Activated CD4-positive, CD25-positive, alpha-beta regulatory T cell (primary cell): Measurements from ENCODE around the gene DNAJB5.

Experiments
- DNase-seq, 4 experiments: peaks; one replicate each; lab custom pipeline; 2025; lab: John Stamatoyannopoulos, UW

Gene DNAJB5

DNA sequence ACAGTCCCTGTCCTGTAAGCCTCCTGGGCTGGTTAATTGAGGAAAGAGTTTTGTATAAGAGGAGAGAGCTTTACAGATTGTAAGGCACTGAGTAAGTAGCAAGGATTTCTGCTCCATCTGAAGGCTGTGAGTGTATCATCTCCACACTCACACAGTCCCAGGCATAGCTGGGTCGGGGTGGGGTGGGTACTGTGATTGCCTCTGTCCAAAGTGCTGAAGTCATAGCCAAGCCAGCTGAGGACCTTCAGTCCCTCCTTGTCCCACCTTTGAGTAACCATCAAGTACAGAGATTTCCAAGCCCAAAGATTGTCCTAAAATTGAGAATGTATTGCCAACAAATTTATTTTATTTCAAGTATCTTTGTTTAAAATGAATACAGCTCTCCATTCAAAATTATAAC lies 5.5 kb upstream of the DNAJB5 start:
- DNase-seq: no peak

DNA sequence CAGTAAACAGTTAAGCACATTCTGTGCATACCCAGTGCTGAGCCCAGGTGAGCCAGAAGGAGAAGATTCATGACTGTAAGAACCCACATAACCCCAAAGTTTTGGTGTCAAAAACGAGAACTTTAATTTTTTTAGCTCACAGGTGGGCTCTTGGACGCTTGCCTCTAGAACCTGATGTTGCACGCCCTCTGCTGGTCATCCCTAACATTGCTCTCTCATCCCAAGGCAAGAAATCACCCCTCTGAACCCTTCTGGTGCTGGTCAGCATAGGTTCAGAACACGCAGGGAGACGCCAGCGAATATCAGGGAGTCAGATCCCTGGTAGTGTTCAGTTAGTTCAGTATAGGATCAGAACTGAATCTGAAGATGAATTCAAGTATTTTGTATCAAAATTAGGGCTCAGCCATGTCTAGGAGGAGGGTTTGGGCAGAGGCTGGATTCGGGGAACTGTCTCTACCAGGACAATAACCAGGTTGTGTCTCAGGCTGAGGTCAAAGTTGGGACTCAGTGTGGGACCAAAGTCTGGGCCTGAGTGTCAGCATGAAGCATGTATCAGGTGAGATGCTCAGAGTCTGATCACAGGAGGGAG lies 4.1 kb upstream of the DNAJB5 start:
- DNase-seq: peak in 2 of 4 experiments; percentile 44 to 49

- peak in 1 of 4 experiments; percentile 11 for DNase-seq
These were observed 3.0 kb upstream of the DNAJB5 start for GRCh38 chr9:34986540-34987047.

- no peak for DNase-seq
These were observed 2.2 kb upstream of the DNAJB5 start for GRCh38 chr9:34987160-34987901.

- DNase-seq: no peak
These were observed 1.1 kb upstream of the DNAJB5 start for GRCh38 chr9:34988218-34989002.

DNA sequence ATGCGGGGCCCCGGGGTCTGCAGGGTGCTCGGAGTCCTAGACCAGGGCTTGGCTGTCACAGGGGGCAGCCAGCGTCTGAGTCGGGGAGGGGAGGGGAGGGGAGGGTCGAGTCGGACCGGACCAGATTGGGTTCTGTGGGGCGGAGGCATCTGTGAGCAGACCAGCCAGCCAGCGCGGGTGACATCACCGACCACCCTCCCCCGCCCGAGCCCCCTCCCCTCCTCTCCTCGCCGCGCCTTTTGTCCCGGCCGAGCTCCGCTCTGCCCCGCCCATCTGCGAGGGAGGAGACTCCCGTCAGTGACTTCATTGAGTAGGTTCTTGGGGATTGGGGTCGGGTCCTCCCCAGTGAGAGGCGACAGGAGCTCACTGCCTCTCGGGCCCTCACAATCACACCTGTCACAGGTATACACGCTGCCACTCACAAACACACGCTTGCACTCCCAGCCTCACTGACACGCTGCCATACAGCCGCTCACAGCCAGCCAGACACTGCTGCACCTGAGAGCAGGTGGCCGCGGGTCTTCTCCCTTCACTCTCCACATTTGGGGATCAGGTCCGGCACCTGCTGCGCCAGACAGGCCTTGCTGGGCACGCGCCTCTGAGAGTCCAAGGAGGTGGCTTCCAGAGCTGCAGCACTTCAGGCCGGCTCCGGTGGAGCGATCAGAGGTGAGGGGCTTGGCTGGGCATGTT lies 546 bp downstream of the DNAJB5 start:
- peak in 1 of 4 experiments; percentile 16 for DNase-seq

DNA sequence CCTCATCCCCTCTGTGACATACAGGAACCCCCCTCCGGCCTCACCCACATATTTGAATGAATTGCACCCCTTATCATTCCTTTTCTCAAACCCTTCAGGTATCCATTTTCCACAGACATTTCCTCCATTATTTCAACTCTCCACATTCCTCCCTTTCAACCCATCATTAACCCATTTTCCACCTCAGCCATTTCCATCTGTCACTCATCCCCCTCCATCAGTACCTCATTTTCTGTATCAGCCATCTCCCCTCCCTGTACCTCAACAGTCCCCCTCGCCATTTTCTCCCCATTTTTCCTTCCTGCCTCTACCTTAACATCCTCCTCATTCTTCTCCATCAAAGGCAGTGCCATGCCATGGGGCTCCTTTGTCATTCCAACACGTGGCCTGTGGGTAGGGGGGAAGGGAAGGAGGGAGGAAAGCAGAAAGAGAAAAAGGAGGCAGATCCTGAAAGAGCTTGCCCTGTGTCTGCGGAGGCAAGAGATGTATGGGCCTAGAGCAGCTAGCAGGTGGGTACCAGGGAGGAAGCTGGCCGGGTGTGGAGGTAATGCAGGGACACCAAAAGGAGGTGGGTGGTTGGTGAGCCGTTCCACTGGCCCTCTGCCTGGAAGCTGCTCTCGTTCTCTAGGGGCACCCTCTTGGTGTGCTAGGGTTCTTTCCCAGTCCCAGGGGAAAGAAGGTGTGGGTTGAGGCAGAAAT lies 1.5 kb downstream of the DNAJB5 start:
- no peak for DNase-seq

DNA sequence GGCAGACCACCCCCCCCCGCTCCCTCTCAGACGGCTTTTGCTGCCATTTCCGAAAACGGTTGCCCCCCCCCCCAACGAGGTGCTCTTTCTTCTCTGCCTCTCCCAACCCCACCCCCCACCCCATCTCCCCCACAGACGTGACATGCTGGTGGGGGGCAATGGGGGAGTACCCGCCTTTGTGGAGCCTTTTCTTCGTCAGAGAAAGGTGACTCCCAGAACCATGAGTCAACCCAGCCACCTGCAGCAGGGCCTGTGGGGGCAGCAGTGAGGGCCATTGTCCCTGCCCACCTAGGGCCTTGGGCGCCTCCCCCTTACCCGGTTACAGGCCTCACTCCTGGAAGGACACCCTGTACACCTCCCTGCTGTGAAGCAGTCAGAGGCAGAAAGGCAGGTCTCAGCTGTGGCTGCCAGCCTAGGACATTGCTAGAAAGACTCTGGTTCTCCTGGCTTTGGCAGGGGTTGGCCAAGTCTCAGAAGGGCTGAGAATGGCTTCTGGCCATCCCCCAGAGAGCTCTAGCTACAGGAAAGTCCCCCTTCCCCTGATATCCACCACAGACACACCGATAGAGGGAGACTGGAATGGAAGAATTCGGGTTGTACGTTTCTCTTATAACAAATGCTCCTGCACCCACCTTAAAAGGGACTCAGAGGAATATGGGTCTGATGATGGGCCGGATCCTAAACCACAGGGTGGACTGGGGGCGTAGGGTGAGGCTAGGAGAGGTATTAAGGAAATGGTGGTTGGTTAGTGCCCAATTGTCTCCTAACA lies 2.2 kb downstream of the DNAJB5 start:
- DNase-seq: no peak

DNA sequence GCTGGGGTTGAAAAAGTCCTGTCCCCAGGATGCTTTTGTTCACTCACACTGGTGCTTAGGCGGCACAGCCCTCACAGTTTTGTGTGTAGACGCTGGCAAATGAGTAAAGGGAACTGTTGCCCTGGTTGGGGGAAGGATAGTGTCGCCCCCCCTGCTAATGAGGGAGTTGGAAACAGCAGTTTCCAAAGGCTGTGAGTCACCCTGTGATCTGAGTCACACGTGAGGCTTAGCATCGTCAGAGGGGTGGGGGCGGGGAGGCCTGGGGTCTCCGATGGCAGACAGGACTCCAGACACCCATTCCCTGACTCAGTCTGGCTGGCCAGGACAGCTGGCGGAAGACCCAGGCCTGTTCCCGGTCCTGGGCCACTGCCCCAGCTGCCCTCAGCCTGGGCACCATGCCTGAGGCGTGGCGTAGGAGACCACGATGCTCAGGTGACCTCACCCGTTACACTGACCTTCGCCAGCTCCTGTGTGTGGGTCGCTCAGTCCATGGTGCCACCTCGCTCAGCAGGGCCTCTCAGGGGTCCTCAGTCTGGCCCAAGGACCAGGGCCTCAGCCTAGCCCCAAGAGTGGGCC lies 2.9 kb downstream of the DNAJB5 start:
- peak in 2 of 4 experiments; percentile 26 to 56 for DNase-seq

DNA sequence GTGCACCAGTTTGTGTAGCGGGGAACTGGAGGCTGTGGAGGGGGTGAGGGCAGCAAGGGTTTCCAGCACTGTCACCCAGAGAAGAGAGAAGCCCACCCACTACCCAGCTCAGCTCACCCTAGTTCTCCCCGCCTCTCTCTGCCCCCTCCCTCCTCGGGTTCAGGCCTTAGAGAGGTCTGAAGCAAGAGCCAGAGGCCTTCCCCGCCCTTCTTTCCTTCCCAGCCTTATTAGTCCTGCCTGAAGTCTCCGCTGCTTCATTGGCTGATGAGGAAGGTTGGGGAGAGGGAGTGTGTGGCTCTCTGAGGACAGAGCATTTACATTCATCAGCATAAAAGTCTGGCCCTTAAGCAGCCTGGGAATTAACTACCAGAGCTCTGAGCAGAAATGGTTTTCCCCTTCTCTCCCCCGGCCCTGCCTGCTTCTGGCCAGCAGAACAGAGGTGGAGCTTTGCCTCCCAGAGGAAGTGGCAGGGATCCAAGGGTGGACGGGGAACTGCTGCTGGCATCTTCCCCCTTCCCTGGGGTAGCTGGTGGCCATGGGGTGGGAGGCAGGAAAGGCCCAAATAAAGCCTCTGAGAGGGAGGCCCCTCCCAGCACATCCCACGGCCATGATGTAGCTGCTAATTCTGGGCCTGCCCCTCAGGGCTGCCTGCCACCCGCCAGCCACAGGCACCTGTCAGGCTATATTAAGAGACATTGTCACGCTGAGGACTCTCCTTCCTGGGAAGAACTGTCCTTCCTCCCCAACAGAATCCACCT lies 4.1 kb downstream of the DNAJB5 start:
- DNase-seq: no peak

- DNase-seq: no peak
These were observed 4.8 kb downstream of the DNAJB5 start for GRCh38 chr9:34994260-34994899.

DNA sequence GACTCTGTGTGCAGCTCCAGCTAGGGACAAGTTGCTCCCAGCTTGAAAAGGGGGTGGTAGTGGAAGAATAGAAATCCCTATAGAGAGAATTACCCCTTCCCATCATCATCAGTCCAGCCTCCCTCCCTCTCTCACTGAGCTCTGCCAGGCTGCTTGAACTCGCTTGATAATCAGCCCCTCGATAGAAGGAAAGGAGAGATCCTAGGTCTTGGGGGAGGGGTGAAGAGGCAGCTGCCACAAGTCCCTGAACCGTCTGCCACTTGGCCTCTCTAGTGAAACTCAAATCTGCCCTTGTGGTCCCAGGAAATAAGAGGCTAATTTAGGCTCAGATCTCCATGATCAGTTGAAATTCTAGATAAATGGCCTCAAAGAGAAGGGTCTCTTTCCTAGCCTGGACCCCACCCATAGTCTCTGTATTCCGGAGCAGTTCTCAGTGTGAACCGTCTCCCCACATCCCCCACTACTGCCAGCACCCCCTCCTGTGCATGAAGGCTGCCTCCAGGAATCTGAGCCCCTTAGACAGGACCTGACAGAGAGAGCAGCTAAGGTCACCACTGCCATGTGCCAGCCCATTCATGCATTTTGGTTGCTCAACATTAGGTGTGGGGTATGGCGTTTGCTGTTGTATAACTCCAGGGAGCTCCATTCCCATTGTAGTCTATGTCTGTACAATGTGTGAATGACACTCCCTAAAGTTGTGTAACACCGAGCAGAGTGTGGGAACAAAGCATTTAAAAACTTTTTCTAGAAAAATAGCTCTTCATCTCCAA lies 5.5 kb downstream of the DNAJB5 start:
- DNase-seq: no peak

DNA sequence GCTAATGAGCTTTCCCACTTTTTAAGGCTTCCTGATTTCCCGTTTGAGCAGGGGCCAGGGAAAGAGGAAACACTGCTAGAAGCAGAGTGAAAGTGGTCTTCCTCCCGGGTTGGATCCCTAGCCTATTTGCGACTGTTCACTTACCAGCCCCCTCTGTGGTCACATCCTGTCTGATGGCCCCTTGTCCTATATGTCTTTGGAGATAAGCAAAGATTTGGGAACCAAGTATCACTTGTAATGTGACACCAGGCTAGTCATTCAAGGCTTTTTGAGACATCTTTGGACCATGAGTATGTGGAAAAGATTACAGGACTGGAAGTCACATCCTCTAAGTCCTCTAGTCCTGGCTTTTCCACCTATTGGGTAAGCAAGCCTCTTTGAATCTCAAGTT lies 6.1 kb downstream of the DNAJB5 start:
- DNase-seq: no peak

- DNase-seq: no peak
These were observed 6.8 kb downstream of the DNAJB5 start for GRCh38 chr9:34996181-34996904.

DNA sequence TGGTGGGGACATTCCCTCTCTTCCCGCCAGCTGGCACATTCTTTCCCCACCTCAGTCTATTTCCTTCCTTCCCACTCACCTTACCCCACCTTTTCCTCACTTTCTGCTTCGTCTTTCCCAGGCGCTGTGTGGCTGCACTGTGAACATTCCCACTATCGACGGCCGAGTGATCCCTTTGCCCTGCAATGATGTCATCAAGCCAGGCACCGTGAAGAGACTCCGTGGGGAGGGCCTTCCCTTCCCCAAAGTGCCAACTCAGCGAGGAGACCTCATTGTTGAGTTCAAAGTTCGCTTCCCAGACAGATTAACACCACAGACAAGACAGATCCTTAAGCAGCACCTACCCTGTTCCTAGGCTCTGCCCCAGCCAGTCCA lies 7.3 kb downstream of the DNAJB5 start:
- DNase-seq: no peak

DNA sequence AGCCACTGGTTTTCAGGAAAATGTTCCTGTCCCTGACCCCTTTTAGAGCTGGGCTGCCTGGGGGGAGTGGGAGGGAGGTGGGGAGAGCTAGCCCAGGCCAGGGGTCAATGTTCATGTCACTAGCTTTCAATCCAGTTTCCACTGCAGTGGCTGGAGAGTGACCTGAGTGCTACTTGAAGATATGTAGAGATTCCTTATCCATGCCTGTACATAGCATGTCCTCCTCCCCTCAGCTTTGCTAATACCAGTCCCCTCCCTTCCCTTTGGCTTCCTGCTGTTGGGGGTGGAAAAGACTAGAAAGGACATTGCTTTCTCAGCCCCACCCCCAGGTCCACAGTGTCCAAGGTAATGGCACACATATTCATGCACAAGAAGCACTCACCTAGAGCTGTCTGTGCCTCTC lies 7.8 kb downstream of the DNAJB5 start:
- no peak for DNase-seq

GRCh38 chr9:34998266-34998665 lies 8.7 kb downstream of the DNAJB5 start:
- DNase-seq: no peak

- DNase-seq: no peak
These were observed 10.0 kb downstream of the DNAJB5 start for GRCh38 chr9:34999576-34999975.
